Stimulated activated CD8-positive, alpha-beta memory T cell treated with anti-CD3 and anti-CD28 coated beads, Interleukin-15, amount 100 ng/mL, for 48 hours (primary cell): ENCODE data around the gene CYTH3.
"Not testable (repeated sequence)": the region's sequence is repeated elsewhere in the genome, so short reads cannot be mapped to it uniquely, and the experiment has no call there.

Experiments used
- DNase-seq, 2 donors: peaks; one replicate each; pipeline ENCODE4 v3.0.0-alpha.2; 2020; ENCODE audit warnings: low read depth in 2 of 2

CYTH3 gene

DNA sequence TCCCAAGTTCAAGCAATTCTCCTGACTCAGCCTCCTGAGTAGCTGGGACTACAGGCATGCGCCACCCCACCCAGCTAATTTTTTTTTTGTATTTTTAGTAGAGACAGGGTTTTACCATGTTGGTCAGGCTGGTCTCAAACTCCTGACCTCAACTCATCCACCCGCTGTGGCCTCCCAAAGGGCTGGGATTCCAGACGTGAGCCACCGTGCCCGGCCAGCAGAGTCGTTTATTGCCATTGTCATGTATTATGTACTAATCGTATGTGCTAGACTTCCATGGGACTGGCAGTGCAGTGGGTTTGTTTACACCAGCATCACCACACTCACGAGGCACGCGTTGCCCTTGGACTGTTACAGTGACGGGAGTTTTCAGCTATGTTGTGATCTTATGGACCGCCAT is 120.9 kb downstream of the CYTH3 start:
- DNase-seq: not testable (repeated sequence)

DNA sequence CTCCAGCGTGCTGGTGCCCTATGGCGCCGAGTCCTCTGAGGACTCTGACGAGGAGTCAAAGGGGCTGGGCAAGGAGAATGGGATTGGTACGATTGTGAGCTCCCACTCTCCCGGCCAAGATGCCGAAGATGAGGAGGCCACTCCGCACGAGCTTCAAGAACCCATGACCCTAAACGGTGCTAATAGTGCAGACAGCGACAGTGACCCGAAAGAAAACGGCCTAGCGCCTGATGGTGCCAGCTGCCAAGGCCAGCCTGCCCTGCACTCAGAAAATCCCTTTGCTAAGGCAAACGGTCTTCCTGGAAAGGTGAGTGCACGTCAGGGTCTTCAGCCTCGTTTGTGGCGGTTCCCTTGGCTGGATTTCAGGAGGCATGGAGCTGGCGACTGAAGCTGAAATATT is 122.4 kb downstream of the CYTH3 start:
- DNase-seq: no peak

DNA sequence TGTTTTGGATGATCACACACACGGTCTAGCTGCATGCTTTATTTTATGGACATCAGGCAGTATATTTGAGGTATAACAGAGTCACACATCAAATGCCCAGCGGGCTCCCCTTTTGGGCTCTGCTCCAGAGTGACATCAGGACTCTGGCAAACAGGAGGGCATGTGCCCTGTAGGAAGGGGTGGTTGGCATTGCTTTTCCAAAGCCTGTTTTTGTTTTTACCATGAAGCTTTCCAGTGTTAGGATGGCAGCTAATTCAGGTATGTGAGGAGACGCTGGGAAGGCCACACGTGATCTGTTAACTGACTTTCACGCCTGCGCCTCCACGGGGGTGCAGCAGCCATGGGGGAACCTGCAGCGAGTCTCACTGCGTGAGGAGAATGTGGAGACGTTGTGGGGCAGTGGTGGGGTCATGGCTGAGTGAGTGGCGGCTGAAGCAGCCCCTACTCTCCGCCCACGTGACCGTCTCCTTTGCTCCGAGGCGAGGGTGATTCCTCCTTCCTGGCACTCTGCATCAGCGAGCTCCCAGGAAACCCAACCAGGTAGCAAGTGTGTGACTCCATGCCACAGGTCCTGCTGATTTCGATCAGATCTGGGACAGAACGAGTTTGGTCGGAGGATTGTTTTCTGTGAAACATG is 123.6 kb downstream of the CYTH3 start:
- no peak for DNase-seq

DNA sequence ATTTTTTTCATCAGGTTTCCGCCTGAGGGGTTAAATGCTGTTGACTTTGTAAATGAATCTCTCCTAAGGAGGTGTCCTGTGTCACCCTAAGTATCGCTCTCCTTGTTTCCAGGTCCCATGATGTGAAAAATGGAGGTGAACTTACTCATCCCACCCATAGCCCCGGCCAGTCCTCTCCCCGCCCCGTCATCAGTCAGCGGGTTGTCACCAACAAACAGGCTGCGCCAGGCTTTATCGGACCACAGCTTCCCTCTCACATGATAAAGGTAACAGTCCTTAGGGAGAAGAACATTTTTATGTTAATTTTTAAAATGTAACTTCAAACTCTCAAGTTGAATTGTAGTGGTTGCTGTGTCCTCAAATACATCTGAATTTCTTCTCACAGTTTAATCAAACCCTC is 124.8 kb downstream of the CYTH3 start:
- no peak for DNase-seq

DNA sequence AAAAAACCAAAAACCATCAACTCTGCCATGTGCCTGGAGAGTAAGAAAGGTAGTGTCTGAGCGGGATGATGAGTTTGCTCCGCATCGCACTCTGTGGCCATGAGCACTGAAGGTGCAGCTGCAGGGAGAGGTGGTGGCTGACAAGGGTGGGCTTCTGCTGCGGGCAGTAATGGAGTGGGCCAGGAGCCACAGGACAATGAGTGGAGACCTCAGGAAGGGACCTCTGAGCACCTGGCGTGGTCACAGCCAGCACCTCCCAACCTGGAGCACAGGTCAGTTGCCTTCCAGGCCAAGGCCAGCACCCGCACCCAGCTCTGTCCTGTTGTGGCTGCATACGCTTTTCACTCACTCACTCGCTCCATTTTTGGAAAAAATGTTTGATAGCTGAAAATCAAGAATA is 125.8 kb downstream of the CYTH3 start:
- DNase-seq: no peak

DNA sequence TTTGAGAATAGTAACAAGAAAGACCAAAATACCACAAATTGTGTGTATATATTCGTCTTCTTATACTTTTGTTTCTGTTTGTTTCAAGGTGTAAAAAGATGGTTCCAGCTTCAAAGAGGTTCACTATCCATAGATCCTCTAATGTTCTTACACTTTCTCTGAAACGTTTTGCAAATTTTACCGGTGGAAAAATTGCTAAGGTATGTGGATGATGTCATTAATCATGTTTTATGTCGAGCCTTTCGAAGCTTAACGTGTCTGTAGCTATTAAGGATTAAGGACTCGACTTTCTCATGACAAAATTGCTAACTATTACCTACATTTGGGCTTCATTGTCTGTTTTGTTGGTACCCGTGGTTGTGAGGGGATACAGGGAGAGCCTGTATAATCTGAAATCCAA is 128.4 kb downstream of the CYTH3 start:
- no peak for DNase-seq

DNA sequence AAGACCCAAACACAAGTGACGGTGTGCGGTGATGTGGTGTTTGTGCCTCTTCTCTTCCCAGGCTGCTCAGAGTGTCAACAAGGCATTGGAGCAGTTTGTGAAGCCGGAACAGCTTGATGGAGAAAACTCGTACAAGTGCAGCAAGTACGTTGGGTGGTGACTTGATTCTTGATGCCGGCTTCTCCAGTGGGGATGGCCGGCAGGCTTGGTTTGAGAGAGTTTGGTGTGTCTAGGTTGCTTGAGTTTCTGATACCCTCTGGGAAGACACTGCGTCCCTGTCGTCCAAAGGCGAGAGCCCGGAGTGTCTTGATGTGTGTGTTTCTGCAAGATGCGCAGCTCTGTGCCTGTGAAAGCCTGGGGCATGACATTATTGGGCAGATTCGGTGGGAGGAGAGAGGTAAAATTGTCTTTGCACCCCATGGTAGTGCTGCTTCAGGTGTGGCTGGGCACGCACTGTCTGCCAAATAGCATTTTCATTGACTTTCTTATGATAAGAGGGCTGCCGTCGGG is 129.5 kb downstream of the CYTH3 start:
- no peak for DNase-seq

DNA sequence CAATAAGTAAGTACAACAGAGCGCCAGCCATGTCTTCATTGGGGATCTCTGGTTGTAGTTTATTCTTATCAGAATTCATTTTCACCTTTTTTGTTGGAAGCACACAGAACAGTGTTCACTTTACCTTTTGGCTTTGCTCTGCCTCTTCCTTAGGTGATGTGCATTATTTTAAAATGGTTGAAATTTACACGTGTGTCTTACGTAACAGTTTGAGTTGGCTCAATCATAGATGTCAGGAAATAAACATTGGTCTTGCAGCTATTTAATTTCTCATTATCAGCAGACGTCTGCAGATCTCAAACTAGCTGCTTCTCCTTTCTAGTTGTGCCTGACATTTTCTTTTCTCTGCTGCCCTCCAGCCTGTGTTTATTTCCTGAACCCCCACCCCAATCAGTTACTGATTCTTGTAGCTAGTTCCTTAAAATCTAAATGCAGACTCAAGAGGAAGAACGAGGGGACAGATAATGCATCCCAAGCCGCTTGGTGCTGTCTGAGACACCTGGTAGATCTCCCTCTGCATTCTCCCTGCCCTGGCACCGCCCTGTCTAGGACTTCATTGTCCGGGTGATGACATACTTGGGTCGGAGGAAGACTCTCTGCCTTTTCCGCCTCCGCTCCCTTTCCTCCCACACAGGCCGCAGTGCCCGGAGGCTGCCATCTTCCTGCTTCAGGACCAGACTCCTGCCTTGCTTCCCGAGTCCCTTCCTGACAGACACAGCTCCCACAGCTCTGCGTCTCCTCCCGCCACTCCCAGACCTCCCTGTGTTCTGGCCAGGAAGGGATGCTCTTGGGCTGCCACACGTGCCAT is 133.0 kb downstream of the CYTH3 start:
- DNase-seq: no peak

DNA sequence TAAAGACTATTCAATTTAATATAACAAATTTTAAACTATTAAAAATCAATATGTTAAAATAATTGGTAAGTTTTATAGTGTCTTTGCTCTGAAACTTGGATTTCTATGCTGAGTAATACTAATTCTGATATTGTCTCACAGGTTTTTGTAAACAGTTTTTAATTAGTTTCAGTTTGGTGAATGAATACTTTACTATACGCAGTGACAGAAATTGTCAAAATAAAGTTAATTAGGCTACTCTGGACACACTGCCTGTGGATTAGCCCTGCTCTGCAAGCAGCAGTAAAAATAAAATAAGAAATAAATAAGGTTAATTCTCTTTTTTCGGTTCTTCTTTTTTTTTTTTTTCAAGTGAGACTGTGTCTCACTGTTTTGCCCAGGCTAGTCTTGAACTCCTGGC is 135.9 kb downstream of the CYTH3 start:
- DNase-seq: no peak

DNA sequence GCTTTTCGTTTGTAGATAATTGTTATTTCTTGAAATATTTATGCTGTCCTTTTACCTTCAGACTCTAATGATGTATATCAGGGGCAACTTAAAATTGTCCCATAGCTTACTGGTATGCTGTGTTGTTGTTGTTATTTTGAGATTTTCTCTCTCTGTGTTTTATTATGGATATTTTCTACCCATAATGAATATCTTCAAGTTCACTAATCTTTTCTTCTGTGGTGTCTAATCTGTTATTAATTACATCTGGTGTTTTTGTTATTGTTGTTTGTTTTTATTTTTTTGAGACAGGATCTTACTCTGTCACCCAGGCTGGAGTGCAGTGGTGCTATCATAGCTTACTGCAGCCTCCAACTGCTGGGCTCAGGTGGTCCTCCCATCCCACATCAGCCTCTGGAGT is 139.2 kb downstream of the CYTH3 start:
- no peak for DNase-seq

DNA sequence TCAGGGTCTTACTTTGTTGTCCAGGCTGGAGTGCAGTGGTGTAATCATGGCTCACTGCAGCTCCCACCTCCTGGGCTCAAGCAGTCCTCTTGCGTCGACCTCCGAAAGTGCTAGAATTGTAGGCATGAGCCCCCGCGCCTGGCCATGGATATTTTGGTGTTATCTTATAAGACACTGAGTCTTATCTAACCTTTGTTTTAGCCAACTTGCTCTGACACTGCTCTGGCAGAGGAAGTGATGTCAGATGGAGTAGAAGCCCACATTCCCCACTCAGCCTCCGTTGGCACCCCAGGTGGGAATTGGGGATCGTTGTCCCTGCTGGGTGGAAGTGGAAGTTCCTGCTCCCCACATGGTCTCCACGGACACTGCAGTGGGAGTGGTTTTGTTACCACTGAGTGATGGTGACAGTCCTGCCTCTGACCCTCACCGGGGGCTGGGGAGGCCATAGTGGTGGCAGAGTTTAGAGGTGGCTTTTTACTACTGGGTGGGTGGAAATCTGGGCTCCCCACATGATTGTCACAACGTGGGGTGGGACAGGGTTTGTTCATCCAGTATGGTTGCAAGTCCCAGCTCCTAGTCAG is 142.3 kb downstream of the CYTH3 start:
- no peak for DNase-seq

DNA sequence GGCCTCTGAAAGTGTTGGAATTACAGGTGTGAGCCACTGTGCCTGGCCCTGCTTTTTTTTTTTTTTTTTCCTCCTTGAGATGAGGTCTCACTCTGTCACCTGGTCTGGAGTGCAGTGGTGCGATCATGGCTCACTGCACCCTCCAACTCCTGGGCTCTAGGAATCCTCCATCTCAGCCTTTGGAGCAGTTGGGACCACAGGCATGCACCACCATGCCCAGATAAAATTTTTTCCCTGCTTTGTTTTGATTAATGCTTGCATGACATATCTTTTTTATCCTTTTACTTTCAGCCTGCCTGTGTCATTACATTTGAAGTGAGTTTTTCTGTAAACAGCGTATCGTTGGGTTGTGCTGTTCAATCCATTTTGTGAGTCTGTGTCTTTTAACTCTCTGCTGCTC is 144.2 kb downstream of the CYTH3 start:
- no peak for DNase-seq

DNA sequence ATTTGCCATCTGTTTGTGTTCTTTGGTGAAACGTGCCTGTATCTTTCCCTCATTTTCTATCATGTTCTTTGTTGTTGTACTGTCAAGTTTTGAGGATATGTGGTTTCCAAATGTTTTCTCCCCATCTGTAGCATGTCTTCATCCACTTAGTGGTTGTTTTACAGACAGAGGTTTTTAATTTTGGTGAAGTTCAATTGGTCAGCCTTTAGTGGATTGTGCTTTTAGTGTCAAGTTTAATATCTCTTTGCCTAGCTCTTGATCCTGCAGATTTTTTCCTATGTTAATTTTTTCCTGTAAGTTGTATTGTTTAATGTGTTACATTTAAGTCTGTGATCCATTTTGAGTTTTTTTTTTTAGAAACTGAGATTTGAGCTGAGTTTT is 145.3 kb downstream of the CYTH3 start:
- DNase-seq: no peak

DNA sequence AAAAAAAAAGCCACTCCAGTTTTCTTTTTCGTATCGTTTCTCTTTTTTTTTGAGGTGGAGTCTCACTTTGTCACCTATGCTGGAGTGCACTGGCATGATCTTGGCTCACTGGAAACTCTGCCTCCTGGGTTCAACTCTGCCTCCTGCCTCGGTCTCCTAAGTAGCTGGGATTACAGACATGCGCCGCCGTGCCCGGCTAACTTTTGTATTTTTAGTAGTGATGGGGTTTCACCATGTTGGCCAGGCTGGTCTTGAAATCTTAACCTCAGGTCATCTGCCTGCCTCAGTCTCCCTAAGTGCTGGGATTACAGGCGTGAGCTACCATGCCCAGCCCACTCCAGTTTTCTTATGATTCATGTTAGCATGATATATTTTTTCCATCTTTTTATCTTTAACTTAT is 148.6 kb downstream of the CYTH3 start:
- no peak for DNase-seq

DNA sequence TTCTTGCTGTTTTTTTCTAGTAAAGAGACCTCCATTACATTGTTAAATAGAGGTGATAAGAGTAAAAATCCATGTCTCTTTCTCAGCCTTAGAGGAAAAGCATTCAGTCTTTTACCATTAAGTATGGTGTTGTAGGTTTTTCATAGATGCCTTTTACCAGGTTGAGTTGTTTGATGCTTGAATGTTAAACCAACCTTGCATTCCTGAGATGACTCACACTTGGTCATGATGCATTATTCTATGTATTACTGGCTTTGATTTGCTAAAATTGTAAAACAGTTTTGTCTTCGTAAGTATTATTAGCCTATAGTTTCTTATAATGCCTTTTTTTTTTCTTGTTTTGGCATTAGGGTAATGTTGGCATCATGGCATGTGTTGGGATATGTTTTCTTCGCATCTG is 151.3 kb downstream of the CYTH3 start:
- no peak for DNase-seq

DNA sequence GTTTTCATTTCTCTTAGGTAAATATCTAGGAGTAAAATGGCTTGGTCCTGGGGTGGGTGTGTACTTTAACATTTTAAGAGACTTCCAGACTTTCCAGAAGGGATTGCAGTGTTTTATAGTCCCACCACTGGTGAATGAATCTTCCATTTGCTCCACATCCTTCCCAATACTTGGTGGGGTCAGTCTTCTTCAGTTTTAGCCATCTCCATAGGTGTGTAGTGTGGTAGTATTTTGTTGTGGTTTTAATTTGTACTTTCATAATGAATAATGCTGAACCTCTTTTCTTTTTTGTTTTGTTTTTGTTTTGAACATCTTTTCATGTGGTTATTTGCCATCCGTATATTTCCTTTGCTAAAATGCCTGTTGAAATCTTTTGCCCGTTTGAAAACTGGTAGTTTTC is 154.9 kb downstream of the CYTH3 start:
- no peak for DNase-seq

DNA sequence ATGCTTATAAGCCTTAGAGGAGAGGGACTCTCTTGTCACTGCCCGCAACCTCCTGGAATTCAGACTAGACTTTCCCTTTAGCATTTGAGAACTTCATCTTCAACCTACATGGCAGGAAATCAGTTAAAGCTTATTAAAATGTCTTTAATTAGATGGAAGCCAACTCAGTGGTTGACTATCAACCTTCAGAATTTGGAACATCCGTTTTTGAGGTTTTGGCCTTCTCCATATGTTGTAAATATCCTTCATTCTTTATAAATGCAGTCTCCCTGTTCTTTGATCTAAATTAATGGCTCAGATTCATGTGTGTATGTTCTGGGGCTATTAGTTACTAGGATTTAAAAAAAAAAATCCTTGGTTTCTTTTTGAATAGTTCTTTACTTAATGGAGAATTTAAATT is 156.2 kb downstream of the CYTH3 start:
- no peak for DNase-seq
